Nucleus accumbens (tissue), 56 donors: Measurements from ENCODE around the gene INSIG2.

Experiments used
- DNase-seq, 56 donors: peaks; one replicate each; lab custom pipeline; 2025; lab: John Stamatoyannopoulos, UW

INSIG2 gene

GRCh38 chr2:118097657-118098056 is 9.4 kb downstream of the INSIG2 start:
- DNase-seq = no peak

DNA sequence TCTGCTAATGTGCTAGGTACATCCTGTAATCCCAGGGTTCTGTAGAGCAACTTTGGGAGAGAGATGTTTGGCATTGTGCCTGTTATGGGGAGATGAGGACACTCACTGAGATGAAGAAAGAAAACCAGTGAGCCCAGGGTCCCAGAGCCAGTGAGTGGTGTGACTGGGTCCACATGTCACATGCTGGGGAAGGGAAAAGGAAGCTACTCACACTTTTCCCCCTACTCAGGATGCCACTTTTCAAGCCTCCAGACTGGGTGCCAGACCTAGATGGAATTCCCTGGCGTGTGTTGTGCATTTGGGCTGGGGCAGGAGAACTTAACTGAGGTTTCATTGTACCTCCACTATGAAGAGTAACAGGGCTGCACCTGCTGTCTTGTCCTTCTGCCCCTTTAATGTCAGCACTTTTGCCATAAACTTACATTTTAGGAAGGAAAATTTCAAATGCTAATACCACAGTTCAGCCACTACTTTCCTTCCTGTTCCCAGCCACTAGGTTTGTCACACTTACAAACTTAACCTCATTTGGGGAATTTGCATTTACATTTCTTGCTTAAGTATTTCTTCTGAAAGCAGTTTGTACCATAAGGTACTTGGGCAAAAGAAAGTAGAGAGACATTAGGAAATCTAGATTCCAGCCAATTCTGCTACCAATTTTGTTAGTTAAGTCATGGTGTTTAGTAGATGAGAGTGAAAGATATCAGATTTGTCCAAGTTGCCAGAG is 10.2 kb downstream of the INSIG2 start:
- no peak for DNase-seq

DNA sequence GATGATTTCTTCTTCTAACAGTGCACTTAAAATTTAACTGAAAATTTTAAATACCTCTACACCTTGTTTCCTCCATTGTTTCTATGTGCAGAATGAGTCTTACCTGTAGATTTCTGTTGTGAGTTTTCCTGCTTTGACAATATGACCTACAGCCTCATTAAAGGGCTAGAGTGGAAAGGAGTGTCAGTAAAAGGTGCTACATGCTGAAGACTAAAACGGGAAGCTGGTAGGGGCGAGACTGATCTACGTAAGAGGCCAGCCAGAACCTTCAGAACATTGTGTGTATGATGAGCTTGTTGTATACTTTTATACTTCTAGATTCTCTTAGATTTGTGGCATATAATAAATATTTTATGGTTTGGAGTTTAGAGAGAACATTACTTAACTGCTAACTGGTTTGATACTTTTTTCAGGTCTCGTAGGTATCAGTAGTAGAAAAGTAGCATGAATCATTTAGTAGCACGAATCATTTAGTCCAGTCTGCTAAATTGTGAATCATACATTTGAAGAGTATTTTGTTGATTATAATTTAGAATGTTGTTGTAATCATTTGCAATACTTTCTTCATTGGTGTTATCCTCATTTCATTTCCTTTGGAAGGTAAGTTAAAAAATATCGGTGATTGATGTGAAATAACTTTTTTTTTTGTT is 14.3 kb downstream of the INSIG2 start:
- no peak for DNase-seq

GRCh38 chr2:118103951-118104940 is 16.0 kb downstream of the INSIG2 start:
- DNase-seq = no peak

- no peak for DNase-seq
Measured at GRCh38 chr2:118105497-118105896, 17.2 kb downstream of the INSIG2 start.

DNA sequence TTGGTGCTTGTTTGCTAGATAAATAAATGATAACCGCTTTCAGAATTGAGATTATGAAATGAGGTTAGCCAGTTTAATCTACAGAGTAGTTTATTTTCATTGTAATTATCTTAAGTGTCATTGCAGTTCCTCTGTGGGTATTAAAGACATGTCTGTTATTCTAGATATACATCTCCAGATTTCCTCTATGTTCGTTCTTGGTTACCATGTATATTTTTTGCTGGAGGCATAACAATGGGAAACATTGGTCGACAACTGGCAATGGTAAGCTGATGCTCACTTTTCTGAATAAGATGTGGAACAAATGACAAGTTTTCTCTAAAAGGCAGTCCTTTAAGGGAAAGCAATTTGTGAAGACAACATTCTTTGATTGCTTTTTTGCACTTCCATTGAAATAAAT is 18.7 kb downstream of the INSIG2 start:
- no peak for DNase-seq

GRCh38 chr2:118110310-118110709 is 22.0 kb downstream of the INSIG2 start:
- DNase-seq = no peak

- no peak for DNase-seq
Measured at GRCh38 chr2:118110991-118111390, 22.7 kb downstream of the INSIG2 start.

- DNase-seq = no peak
Measured at GRCh38 chr2:118112771-118113334, 24.6 kb downstream of the INSIG2 start.

GRCh38 chr2:118114863-118115262 is 26.6 kb downstream of the INSIG2 start:
- DNase-seq = no peak

GRCh38 chr2:118115761-118116160 is 27.5 kb downstream of the INSIG2 start:
- no peak for DNase-seq

DNA sequence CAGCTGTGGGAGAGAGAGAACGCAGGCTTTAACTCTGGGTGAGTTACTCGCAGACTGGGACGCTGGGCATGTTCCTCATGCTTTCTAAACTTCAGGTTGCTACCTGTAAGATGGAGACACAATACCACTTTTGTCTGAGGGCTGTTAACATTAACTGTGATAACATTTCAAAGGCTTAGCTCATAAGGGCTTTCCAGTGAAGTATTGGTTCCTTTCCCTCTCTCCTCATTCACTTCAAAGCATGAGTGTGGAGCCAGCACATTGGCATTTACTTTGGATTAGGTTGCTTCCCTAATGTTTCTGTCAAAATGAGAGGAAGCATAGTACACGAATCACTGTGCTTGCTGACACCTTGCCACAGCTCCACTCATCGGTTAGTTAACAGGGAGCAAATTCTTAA is 30.2 kb downstream of the INSIG2 start:
- no peak for DNase-seq

DNA sequence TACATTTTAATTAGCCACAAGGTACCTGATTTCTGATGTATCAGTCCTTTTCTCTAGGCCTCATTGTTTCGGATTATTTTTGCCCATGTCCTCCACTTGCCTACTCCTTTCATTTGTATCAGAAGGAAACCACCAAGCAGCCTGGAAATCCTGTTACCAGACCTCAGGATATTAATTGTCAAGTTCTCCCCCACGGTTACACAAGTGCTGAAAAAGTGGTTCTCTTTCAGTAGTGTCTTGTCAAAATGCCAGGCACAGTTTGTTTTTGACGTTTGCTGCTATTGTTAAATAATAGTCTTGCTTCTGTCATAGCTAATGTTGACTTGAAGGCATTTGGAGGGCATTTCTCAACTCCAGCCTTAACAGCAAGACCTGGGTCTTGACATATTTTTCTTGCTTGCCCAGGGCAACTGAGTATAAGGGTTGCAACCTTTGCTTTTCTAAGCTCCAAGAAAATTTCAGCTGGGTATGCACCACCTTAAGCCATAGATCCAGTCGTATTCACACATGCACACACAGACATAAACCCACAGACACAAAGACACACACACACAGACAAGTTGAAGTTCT is 31.0 kb downstream of the INSIG2 start:
- no peak for DNase-seq

GRCh38 chr2:118119761-118120400 is 31.6 kb downstream of the INSIG2 start:
- DNase-seq = no peak

DNA sequence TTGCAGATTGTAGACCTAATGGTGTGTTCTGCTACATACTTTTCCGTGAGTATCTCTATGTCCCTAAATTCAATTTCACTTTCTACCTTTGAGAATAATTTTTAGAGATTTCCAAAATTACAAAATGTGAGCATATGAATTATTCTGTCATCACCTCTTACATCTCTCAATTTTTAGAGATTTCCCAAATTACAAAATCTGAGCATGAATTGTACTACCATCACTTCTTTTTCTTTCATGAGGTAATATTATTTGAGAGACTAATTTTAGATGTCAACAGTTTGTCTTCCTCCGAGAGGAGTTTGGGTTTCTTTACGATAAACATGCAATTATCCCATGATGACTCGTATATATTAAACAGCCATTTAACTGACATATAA is 32.1 kb downstream of the INSIG2 start:
- DNase-seq = no peak

GRCh38 chr2:118121101-118121500 is 32.8 kb downstream of the INSIG2 start:
- DNase-seq = no peak

DNA sequence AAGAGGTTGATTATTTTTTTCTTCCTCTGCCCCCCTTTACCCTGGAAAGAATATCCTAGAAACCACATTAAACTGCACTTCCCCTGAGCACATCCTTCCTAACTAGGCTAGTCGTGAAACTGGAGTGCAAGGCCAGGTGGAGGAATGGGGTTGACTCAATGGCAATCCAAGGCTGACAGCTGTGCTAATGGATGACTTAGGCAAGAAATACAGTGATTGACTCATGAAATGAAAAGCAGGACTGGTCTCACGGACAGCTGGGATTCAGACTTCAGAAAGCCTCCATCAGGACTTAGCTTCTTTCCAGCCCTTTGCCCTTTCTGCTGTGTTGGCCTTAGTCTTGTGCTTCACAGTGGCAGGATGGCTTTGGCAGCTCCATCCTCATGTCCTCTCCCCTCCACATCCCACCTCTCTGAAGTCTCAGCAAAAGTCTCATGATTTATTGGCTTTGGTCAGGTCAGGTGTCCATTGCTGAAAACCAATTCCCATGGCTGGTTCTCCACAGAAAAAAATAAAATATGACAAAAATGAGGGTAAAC is 33.8 kb downstream of the INSIG2 start:
- no peak for DNase-seq

- DNase-seq = no peak
Measured at GRCh38 chr2:118122594-118123281, 34.5 kb downstream of the INSIG2 start.

DNA sequence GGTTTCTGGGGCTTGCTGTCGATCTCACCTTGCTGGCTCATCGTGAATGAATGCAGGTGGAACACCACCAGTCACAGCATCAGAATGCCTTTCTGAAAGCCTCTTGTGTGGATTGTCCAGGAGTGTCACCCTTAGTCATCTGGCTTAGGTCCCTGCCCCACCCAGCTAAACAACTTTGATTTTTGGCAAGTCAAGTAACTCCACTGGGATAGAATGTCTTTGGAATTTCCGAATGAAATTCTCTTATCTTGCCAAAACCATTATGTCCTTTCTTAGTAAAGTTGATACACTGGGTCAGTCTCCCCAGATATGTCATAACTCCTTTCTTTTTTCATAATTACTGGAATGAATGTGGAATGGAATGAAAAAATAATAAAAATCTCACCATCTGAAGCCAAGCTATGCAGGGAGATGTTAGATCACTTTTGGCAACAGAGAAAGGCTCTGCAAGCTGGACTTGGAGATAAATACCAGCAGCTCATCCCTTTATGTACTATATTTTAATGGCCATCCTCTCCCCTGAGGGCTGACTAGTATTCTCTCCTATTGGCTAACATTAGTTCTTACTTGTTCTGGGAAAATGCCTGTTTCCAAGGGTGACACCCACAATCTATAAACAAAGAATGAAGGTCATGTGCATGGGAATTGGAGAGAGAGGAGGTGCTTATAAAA is 35.4 kb downstream of the INSIG2 start:
- DNase-seq = no peak
